A549 (cell line): ENCODE measurements around the gene LMF2.

Experiments
- BHLHE40 ChIP-seq: IDR thresholded peaks from 2 replicates; pipeline ENCODE4 v1.6.1; 2012; ENCODE audit warnings: low read depth, low read length, inconsistent platforms
- CTCF ChIP-seq: fragments of >200 bp; sonication (Bioruptor Twin); formaldehyde crosslinking; IDR thresholded peaks from 3 replicates; pipeline ENCODE4 v1.5.1; 2016
- USF2 ChIP-seq: fragments of 450-650 bp; IDR thresholded peaks from 2 replicates; pipeline ENCODE4 v1.6.1; 2014; ENCODE audit warnings: antibody characterized with exemption

GRCh38 chr22:50459016-50459415, 48.5 kb downstream of the LMF2 start:
- TF ChIP-seq BHLHE40 (no peak), CTCF (no peak), USF2 (no peak)
